ENCODE measurements around the gene SLMAP.

DNA sequence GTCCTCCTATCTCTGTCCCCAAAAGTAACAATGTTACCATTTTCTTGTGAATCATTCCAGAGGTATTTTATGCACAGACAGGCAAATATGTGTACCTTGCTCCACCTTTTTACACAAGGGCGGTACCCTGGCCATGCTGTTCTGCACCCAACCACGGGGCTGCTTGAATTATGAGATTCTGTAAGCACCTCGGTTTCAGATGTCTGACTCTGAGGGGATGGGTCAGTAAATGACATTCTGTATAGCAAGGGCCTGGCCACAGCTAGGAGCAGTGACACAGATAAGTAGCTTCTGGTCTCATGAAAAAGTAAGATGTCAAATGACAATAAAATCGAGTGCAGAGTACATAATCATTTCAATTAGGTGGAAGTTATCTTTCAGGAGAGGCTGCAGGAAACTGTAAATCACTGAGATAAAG lies 221.7 kb downstream of the SLMAP start:
- TF ChIP-seq, protein P1, sequence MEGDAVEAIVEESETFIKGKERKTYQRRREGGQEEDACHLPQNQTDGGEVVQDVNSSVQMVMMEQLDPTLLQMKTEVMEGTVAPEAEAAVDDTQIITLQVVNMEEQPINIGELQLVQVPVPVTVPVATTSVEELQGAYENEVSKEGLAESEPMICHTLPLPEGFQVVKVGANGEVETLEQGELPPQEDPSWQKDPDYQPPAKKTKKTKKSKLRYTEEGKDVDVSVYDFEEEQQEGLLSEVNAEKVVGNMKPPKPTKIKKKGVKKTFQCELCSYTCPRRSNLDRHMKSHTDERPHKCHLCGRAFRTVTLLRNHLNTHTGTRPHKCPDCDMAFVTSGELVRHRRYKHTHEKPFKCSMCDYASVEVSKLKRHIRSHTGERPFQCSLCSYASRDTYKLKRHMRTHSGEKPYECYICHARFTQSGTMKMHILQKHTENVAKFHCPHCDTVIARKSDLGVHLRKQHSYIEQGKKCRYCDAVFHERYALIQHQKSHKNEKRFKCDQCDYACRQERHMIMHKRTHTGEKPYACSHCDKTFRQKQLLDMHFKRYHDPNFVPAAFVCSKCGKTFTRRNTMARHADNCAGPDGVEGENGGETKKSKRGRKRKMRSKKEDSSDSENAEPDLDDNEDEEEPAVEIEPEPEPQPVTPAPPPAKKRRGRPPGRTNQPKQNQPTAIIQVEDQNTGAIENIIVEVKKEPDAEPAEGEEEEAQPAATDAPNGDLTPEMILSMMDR (IDR thresholded peaks at IDR 0.05): no peak
- no peak for TF ChIP-seq POLR2AphosphoS5 (IDR thresholded peaks at IDR 0.05)
- TF ChIP-seq POLR2A (IDR thresholded peaks at IDR 0.05): no peak
- no peak for TF ChIP-seq EP300 (IDR thresholded peaks at IDR 0.05)

Measured in upper lobe of left lung (tissue), 4 donors.